Measurements from ENCODE around the gene LZTS2.

Gene LZTS2

DNA sequence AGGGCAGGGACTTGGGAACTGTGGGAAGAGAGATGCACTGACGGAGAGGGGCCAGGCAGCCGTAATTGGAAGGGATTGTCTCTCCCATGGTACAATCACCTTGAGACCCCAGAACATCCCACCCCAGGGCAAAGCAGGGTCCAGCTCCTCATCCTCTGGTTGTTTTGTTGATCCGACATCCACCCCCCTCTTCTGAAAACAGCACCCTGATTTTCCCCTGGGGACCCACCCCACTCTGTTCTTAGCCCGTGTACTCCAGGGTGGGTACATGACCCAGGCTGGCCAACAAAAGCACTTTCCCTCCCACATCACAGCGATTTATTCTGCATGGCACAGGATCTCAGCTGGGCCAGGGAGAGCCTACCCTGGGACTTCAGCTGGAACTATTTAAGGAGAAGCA, 17.2 kb downstream of the LZTS2 start:
- no peak overlapping the region for H3K4me3 ChIP-seq (ENCODE audit: low read depth, low read length)
- peaks cover 22% of the 10 kb centered on the region for H3K4me1 ChIP-seq (ENCODE audit: control insufficient read depth, insufficient read depth, low read length, unreplicated experiment)
- H3K36me3 ChIP-seq (ENCODE audit: insufficient read depth, low read length) = no peaks in the 10 kb centered on the region
- no peak overlapping the region for H2AFZ ChIP-seq (ENCODE audit: low read length, unreplicated experiment)
- H3K27ac ChIP-seq (ENCODE audit: low read depth, low read length) = no peak overlapping the region
- no peaks in the 10 kb centered on the region for H3K27me3 ChIP-seq (ENCODE audit: insufficient read depth, low read length)
- no peaks in the 10 kb centered on the region for H3K79me2 ChIP-seq (ENCODE audit: control insufficient read depth, insufficient read depth, low read length, unreplicated experiment)

DNA sequence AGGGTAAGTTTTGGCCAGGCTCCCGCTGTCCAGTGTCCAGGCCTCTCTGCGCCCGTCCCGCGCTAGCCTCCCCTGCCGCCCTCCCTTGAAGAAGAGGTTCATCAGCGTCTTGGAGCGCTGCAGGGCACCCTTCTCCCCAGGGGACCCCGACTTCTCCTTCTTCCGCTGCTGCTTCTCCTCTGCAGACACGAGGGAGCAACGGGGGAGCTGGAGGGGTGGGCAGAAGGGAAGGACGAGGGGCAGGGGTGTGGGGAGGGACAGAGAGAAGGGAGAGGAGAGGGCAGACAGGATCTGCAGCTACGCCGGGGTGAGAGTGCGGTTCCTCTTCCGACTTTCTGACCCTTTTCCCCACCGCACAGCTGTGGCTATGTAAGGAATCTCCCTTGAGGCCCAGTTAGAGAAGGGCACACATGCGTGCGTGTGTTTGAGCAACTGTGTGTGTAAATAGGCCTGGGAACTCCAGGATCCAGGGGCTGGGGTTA, 18.6 kb downstream of the LZTS2 start:
- no peaks in the 10 kb centered on the region for H3K36me3 ChIP-seq (ENCODE audit: insufficient read depth, low read length)
- H3K4me3 ChIP-seq (ENCODE audit: low read depth, low read length) = no peak overlapping the region
- no peak overlapping the region for H2AFZ ChIP-seq (ENCODE audit: low read length, unreplicated experiment)
- no peaks in the 10 kb centered on the region for H3K27me3 ChIP-seq (ENCODE audit: insufficient read depth, low read length)
- no peaks in the 10 kb centered on the region for H3K79me2 ChIP-seq (ENCODE audit: control insufficient read depth, insufficient read depth, low read length, unreplicated experiment)
- H3K27ac ChIP-seq (ENCODE audit: low read depth, low read length) = no peak overlapping the region
- peaks cover 22% of the 10 kb centered on the region for H3K4me1 ChIP-seq (ENCODE audit: control insufficient read depth, insufficient read depth, low read length, unreplicated experiment)

DNA sequence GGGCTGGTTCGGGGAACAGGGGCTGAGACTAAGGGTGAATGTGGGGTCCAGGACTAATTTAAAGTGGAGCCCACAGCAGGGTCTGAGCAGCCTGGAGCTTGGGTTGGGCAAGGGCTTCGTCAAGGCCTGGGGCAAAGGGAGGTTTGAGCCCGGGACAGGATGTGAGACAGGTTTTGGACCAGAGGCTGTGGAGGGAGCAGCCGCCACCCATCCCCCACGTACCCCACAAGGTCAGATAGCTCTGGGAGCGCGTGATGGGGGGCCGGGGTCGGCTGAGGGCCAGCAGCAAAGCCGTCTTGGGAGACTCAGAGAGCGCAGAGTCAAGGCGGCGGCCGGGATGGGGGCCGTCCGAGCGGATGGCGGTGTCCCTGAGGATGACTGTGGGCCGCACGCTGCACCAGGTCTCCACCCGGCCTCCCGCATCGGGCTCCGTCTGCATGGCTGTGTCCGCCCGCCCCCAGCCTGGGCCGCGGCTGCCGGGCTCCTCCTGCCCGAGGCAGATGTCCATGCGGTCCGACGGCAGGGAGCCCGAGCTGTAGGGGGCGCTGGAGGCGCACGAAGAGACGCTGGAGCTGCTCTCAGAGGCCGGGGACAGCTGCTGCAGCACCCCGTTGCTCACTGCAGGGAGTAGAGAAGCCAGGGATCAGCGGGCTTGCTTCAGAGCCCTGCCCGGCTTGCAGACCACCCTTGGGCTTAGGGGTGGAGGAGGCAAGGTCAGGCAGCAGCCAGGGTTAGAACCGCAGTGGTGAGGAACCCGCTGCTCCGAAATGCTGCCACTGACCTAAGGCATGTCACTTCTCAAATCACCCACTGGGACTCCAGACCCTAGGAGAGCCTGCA, 19.2 kb downstream of the LZTS2 start:
- peaks cover 17% of the 10 kb centered on the region for H3K4me1 ChIP-seq (ENCODE audit: control insufficient read depth, insufficient read depth, low read length, unreplicated experiment)
- no peak overlapping the region for H3K27ac ChIP-seq (ENCODE audit: low read depth, low read length)
- no peak overlapping the region for H2AFZ ChIP-seq (ENCODE audit: low read length, unreplicated experiment)
- no peaks in the 10 kb centered on the region for H3K27me3 ChIP-seq (ENCODE audit: insufficient read depth, low read length)
- H3K79me2 ChIP-seq (ENCODE audit: control insufficient read depth, insufficient read depth, low read length, unreplicated experiment) = no peaks in the 10 kb centered on the region
- no peaks in the 10 kb centered on the region for H3K36me3 ChIP-seq (ENCODE audit: insufficient read depth, low read length)
- no peak overlapping the region for H3K4me3 ChIP-seq (ENCODE audit: low read depth, low read length)

DNA sequence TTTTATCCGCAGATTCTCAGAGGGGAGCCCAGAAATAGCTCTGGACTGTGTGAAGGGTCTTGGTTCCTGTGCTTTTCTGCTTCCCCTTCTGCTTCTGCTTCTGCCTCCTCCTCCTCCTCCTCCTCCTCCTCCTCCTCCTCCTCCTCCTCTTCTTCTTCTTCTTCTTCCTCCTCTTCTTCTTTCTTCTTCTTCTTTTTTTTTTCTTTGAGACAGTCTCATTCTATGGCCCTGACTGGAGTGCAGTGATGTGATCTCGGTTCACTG, 19.8 kb downstream of the LZTS2 start:
- Histone ChIP-seq H2AFZ (ENCODE audit: low read length, unreplicated experiment) (no peak overlapping the region), H3K27ac (ENCODE audit: low read depth, low read length) (no peak overlapping the region), H3K27me3 (ENCODE audit: insufficient read depth, low read length) (no peaks in the 10 kb centered on the region), H3K4me3 (ENCODE audit: low read depth, low read length) (no peak overlapping the region), H3K4me1 (ENCODE audit: control insufficient read depth, insufficient read depth, low read length, unreplicated experiment) (peaks cover 17% of the 10 kb centered on the region), H3K79me2 (ENCODE audit: control insufficient read depth, insufficient read depth, low read length, unreplicated experiment) (no peaks in the 10 kb centered on the region), H3K36me3 (ENCODE audit: insufficient read depth, low read length) (no peaks in the 10 kb centered on the region)

DNA sequence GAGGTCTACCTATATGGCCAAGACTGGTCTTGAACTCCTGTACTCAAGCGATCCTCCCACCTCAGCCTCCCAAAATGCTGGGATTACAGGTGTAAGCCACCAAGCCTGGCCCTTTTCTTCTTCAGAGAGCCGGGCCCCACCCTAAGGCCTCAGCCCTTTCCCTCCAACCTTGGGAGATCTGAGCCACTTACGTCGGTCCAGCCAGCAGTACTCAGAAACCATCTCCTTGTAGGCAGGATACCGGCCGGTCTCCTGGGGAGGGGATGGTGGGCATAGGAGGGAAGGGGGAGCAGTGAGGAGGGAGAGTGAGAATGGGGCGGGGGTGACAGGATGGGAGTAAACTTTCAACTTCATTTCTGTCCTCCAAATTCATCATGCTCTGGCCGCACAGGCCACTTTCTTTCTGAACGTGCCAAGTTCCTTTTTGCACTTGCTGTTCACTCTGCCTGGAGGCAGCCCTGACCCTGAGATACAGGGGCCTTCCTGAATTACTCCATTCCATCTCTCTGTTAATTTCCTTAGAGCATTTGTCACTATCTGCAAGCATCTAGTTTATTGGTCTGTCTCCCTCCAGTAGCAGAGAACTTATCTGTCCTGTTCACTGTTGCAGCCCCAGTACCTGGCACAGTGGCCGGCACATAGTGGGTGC, 20.9 kb downstream of the LZTS2 start:
- Histone ChIP-seq H3K4me3 (ENCODE audit: low read depth, low read length) (no peak overlapping the region), H3K36me3 (ENCODE audit: insufficient read depth, low read length) (no peaks in the 10 kb centered on the region), H3K4me1 (ENCODE audit: control insufficient read depth, insufficient read depth, low read length, unreplicated experiment) (peaks cover 7% of the 10 kb centered on the region), H3K79me2 (ENCODE audit: control insufficient read depth, insufficient read depth, low read length, unreplicated experiment) (no peaks in the 10 kb centered on the region), H3K27ac (ENCODE audit: low read depth, low read length) (no peak overlapping the region), H2AFZ (ENCODE audit: low read length, unreplicated experiment) (no peak overlapping the region), H3K27me3 (ENCODE audit: insufficient read depth, low read length) (no peaks in the 10 kb centered on the region)

DNA sequence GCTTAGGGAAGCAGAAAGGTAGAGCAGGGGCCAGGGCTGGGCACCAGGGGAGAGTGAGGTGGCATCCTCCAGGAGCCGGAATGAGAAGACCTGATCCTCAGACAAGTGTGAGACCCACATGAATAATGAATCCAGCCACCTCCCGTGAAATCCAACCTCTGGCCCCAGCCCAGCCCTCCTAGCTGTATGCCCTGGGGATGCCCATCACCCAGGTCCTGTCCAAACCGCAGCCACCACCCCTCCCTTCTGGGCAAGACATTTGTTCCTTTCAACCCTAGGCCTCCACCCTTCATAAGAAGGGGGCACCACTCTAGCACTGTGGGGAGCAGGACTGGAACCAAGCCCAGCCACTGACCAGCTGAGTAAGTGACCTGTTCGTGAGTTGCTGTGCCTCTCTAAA, 21.6 kb downstream of the LZTS2 start:
- H3K27ac ChIP-seq (ENCODE audit: low read depth, low read length) = no peak overlapping the region
- H3K79me2 ChIP-seq (ENCODE audit: control insufficient read depth, insufficient read depth, low read length, unreplicated experiment) = no peaks in the 10 kb centered on the region
- H3K27me3 ChIP-seq (ENCODE audit: insufficient read depth, low read length) = no peaks in the 10 kb centered on the region
- H3K4me1 ChIP-seq (ENCODE audit: control insufficient read depth, insufficient read depth, low read length, unreplicated experiment) = peaks cover 5% of the 10 kb centered on the region
- H2AFZ ChIP-seq (ENCODE audit: low read length, unreplicated experiment) = no peak overlapping the region
- no peak overlapping the region for H3K4me3 ChIP-seq (ENCODE audit: low read depth, low read length)
- H3K36me3 ChIP-seq (ENCODE audit: insufficient read depth, low read length) = no peaks in the 10 kb centered on the region

DNA sequence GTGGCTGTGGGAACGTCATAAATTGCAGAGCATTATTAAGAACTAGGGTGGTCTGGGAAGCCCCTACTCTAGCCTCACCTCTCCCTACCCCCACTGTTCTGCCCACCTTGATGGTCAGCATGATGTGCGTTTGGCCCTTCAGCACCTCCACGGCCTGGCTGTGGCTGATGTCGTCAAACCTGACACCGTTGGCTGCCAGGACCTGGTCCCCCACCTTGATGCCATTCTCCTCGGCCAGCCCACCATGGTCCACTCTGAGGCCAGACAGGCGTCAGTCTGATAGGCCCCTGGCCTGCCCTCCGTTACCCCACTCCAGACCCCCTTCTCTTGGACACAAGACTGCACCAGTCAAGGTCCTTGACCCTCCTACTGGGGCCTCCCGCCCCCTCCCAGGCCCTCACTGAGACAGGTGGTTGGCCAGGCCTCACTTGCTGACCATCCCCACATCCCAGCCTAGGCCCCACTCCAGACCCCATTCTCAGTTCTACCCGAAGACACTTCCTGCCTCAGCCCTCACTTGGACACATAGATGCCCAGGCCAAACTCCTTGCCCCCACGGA, 22.2 kb downstream of the LZTS2 start:
- Histone ChIP-seq H2AFZ (ENCODE audit: low read length, unreplicated experiment) (no peak overlapping the region), H3K36me3 (ENCODE audit: insufficient read depth, low read length) (no peaks in the 10 kb centered on the region), H3K4me3 (ENCODE audit: low read depth, low read length) (no peak overlapping the region), H3K27ac (ENCODE audit: low read depth, low read length) (no peak overlapping the region), H3K27me3 (ENCODE audit: insufficient read depth, low read length) (no peaks in the 10 kb centered on the region), H3K79me2 (ENCODE audit: control insufficient read depth, insufficient read depth, low read length, unreplicated experiment) (no peaks in the 10 kb centered on the region), H3K4me1 (ENCODE audit: control insufficient read depth, insufficient read depth, low read length, unreplicated experiment) (peaks cover 5% of the 10 kb centered on the region)

DNA sequence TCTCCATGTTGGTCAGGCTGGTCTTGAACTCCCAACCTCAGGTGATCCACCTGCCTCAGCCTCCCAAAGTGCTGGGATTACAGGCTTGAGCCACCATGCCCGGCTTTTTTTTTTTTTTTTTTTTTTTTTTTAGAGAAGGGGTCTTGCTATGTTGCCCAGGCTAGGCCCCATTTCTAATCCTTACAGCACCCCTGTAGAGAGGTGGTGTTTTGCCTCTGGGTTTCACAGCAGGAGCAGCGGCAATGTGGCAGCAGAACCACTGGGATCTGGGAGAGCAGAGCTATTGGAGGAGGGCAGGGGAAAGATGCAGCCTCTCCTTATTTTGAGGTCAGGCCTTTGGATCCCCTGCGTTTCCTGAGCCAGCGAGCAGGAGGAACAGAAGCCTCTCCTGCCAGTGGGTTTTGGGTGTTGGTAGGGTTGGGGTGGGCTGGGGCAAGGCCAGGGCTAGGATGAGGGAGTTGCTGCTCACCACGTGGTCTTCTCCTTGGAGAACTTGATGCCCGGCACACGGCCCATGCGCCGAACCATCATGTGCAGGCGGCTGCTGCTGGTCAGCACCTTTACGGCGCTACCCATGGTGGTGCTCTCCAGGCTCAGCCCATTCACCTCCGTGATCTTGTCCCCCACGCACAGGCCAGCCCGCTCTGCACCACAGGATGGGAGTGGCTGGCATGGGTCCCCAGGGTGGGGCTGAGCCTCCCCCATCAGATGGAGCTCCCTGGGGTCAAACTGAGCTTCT, 23.5 kb downstream of the LZTS2 start:
- H3K4me1 ChIP-seq (ENCODE audit: control insufficient read depth, insufficient read depth, low read length, unreplicated experiment) = peaks cover 5% of the 10 kb centered on the region

DNA sequence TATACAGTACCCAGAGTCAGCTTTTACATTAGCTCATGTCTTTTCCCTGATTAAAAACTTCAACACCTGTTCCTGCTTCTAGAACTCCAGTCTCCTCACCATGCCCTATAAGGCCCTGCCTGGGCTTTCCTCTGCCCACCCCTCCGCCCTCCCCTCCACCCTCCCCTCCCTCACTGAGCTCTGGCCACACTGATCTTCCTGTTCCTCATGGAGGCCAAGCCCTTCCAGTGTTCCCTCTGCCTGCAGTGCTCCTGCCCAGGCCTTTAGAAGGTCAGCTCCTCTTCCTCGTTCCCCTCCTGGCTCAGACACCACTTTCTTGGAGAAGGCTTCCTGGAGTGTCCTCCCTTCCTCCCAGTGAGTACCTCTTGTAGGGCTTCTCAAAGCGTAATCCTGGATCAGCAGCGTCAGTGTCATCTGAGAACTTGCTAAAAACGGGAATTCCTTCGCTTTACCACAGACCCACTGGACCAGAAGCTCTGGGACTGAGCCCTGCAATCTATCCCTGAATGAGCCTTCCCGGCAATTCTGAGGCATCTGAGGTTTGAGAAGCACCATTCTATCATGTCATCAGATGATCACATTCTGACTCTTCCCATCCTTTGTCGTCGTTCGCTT, 27.6 kb downstream of the LZTS2 start:
- H3K4me1 ChIP-seq (ENCODE audit: control insufficient read depth, insufficient read depth, low read length, unreplicated experiment) = peaks cover 5% of the 10 kb centered on the region
- no peaks in the 10 kb centered on the region for H3K27me3 ChIP-seq (ENCODE audit: insufficient read depth, low read length)
- no peak overlapping the region for H3K4me3 ChIP-seq (ENCODE audit: low read depth, low read length)
- H3K36me3 ChIP-seq (ENCODE audit: insufficient read depth, low read length) = no peaks in the 10 kb centered on the region
- no peaks in the 10 kb centered on the region for H3K79me2 ChIP-seq (ENCODE audit: control insufficient read depth, insufficient read depth, low read length, unreplicated experiment)
- H3K27ac ChIP-seq (ENCODE audit: low read depth, low read length) = no peak overlapping the region
- H2AFZ ChIP-seq (ENCODE audit: low read length, unreplicated experiment) = no peak overlapping the region

More for the DNA sequence above, 23.5 kb downstream of the LZTS2 start:
- H3K36me3 ChIP-seq (ENCODE audit: insufficient read depth, low read length) = no peaks in the 10 kb centered on the region
- H3K79me2 ChIP-seq (ENCODE audit: control insufficient read depth, insufficient read depth, low read length, unreplicated experiment) = no peaks in the 10 kb centered on the region
- H2AFZ ChIP-seq (ENCODE audit: low read length, unreplicated experiment) = no peak overlapping the region
- H3K27me3 ChIP-seq (ENCODE audit: insufficient read depth, low read length) = no peaks in the 10 kb centered on the region
- H3K4me3 ChIP-seq (ENCODE audit: low read depth, low read length) = no peak overlapping the region
- no peak overlapping the region for H3K27ac ChIP-seq (ENCODE audit: low read depth, low read length)
